BE2C (cell line): ENCODE measurements around the gene CRHR2.

Experiments used
- DNase-seq: peaks from one replicate; pipeline ENCODE4 v3.0.0-alpha.2; 2020
- H3K27me3 ChIP-seq: fragments of 250-450 bp; sonication (Bioruptor Pico); 2 replicates; pipeline ENCODE4 v1.5.1; 2020; ENCODE audit warnings: mild to moderate bottlenecking
- H3K36me3 ChIP-seq: fragments of 250-450 bp; sonication (Bioruptor Pico); 2 replicates; pipeline ENCODE4 v1.5.1; 2020; ENCODE audit warnings: mild to moderate bottlenecking
- H3K4me1 ChIP-seq: fragments of 250-450 bp; sonication (Bioruptor Pico); 2 replicates; pipeline ENCODE4 v1.5.1; 2020
- H3K4me3 ChIP-seq: 2 replicates; pipeline ENCODE4 v1.5.1; 2011; ENCODE audit warnings: low read depth, low read length
- H3K9me3 ChIP-seq: fragments of 250-450 bp; sonication (Bioruptor Pico); 2 replicates; pipeline ENCODE4 v1.5.1; 2020
- TF ChIP-seq, protein P1 (sequence below): IDR thresholded peaks from 2 replicates; pipeline ENCODE4 v1.5.1; 2012; ENCODE audit warnings: mild to moderate bottlenecking, low read depth, low read length

CRHR2 gene

DNA sequence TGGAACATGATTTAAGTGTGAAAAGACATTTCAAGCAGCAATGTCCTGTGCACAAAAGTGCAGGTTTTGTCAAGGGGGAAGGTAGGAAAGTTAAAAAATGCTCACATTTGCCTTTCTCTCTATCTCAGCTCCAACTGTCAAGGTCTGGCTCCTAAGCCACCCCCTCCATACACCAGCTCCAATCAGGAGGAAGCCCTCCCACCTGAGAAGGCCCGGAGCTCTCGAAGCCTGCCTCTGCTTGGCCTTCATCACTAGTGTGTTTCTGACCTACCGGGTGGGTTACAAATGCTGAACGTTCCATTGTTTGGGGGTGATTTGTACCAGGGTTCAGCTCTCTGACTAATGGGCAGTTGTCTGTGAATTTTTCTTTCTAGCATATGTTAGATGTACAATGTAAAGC is 14.2 kb downstream of the CRHR2 start:
- no peaks in the 10 kb centered on the region for H3K36me3 ChIP-seq
- H3K27me3 ChIP-seq = no peaks in the 10 kb centered on the region
- no peak for DNase-seq
- peaks cover 2% of the 10 kb centered on the region; the same call in 1 of the 2 replicates for H3K4me1 ChIP-seq
- TF ChIP-seq, protein P1, sequence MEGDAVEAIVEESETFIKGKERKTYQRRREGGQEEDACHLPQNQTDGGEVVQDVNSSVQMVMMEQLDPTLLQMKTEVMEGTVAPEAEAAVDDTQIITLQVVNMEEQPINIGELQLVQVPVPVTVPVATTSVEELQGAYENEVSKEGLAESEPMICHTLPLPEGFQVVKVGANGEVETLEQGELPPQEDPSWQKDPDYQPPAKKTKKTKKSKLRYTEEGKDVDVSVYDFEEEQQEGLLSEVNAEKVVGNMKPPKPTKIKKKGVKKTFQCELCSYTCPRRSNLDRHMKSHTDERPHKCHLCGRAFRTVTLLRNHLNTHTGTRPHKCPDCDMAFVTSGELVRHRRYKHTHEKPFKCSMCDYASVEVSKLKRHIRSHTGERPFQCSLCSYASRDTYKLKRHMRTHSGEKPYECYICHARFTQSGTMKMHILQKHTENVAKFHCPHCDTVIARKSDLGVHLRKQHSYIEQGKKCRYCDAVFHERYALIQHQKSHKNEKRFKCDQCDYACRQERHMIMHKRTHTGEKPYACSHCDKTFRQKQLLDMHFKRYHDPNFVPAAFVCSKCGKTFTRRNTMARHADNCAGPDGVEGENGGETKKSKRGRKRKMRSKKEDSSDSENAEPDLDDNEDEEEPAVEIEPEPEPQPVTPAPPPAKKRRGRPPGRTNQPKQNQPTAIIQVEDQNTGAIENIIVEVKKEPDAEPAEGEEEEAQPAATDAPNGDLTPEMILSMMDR = no peak
- no peaks in the 10 kb centered on the region for H3K9me3 ChIP-seq
- H3K4me3 ChIP-seq = no peak overlapping the region

DNA sequence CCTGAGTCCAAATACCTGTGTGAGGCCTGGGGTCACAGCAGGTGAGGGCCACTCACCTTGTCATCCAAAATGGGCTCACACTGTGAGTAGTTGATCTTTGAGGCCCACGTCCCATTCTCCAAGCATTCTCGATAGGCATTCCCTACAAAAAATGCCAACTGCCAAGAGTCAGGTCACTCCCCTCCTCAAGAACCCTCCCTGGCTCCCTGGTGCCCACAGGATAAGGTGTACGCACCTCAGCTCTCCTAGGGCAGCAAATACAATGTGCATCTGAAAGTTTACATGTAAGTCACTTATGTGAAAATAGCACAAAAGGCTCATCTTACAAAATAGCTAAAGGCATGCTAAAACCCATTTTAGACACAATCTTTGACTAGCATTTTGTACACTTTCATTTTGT is 15.1 kb downstream of the CRHR2 start:
- no peaks in the 10 kb centered on the region for H3K9me3 ChIP-seq
- DNase-seq = no peak
- TF ChIP-seq, protein P1 = no peak
- no peaks in the 10 kb centered on the region for H3K27me3 ChIP-seq
- no peaks in the 10 kb centered on the region for H3K36me3 ChIP-seq
- no peak overlapping the region for H3K4me3 ChIP-seq
- H3K4me1 ChIP-seq = peaks cover 2% of the 10 kb centered on the region; the same call in 1 of the 2 replicates

DNA sequence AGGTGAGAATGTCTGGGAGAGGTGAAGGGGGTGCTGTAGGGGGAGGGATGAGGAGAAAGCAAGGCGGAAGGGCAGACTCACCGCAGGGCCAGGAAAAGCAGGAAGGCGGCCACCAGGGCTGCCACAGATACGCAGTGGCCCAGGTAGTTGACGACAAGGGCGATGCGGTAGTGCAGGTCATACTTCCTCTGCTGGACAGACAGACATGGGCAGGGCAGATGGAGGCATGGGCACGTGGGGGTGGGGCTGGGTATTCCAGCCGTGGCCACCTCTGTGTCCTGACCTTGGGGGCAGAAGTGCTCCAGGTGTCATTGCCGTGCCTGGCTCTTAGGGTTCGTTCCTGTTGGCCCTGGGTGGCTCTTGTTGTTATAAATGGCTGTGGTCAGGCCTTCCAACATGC is 16.8 kb downstream of the CRHR2 start:
- no peaks in the 10 kb centered on the region for H3K27me3 ChIP-seq
- TF ChIP-seq, protein P1 = no peak
- peaks cover 9% of the 10 kb centered on the region for H3K4me1 ChIP-seq
- no peak overlapping the region for H3K4me3 ChIP-seq
- no peaks in the 10 kb centered on the region for H3K9me3 ChIP-seq
- H3K36me3 ChIP-seq = no peaks in the 10 kb centered on the region
- DNase-seq = no peak

DNA sequence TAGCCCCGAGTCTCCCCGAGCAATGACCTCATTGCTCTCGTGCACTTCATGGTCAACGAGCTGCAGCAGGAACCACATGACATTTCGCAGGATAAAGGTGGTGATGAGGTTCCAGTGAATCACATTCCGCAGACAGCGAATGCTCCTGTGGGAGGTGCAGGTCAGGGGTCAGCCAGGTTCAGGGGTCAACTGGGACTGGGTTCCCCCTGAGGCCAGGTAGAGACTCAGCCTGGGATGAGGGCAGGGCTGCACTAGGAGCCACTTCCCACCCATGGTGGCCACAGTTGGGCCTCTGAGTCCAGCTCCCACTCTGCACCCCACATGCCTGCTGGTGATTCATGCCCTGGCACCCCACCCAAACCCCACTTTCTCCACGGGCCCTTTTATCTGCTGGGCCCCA is 17.2 kb downstream of the CRHR2 start:
- TF ChIP-seq, protein P1 = no peak
- H3K4me1 ChIP-seq = peaks cover 10% of the 10 kb centered on the region
- H3K4me3 ChIP-seq = no peak overlapping the region

DNA sequence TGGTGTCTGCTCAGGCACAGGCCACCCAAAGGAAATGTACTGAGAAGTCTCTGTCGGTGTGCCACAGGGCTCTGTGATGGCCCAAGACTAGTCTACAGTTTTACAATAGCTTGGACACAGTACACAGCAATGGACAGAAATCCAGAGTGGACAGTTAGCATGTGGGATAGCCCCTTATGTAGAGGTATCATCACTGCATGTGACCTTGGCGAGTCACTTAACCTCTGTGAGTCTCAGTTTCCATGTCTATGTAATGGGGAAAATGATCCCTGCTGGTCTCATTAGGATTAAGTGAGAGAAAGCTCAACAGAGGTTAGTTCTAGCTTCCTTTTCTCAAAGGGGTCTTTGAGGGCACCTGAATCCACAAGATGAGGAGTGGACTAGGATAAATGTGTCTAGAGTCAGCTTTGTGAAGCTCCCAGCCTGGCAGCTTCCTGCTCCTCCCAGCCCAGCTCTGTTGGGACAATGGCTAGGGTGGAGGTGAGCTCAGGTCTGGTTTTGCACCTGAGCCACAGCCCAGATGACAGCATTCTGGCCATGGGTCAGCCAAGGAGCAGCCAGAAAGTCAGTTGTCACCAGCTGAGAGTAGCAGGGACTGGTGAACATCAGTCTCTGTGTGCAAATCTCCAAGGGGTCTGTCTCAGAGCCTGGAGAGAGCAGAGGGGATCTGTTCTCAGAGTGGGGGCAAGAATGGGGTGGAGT is 17.9 kb downstream of the CRHR2 start:
- DNase-seq = no peak
- Histone ChIP-seq H3K4me3 (no peak overlapping the region), H3K4me1 (peaks cover 10% of the 10 kb centered on the region), H3K36me3 (no peaks in the 10 kb centered on the region), H3K9me3 (no peaks in the 10 kb centered on the region), H3K27me3 (no peaks in the 10 kb centered on the region)
- TF ChIP-seq, protein P1 = no peak

More for the DNA sequence above, 17.2 kb downstream of the CRHR2 start:
- DNase-seq = no peak
- H3K27me3 ChIP-seq = no peaks in the 10 kb centered on the region
- no peaks in the 10 kb centered on the region for H3K9me3 ChIP-seq
- no peaks in the 10 kb centered on the region for H3K36me3 ChIP-seq

DNA sequence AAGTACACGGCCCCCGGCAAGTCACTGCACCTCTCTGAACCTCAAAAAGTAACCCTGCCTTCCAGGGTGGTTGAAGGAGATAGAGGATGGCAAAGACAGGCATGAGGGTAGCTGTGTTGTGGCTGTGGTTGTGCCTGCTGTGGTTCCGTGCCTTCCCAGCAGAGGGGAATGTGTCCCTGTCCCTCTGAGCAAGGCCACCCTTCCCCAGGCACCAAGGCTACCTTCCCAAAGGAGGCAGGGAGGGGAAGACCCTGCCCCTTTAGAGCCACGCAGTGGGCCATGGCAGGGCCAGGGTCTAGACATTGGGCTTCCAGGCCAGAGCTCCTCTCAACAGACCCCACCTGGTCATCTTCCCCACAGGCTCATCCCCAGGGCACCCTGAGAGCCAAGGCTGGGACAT is 18.8 kb downstream of the CRHR2 start:
- no peaks in the 10 kb centered on the region for H3K9me3 ChIP-seq
- no peaks in the 10 kb centered on the region for H3K27me3 ChIP-seq
- H3K36me3 ChIP-seq = no peaks in the 10 kb centered on the region
- peaks cover 7% of the 10 kb centered on the region for H3K4me1 ChIP-seq
- no peak overlapping the region for H3K4me3 ChIP-seq
- no peak for DNase-seq
- TF ChIP-seq, protein P1 = no peak
